Vagina (tissue), 2 donors: ENCODE results near the gene STAT4. TPM values are rescaled to one million over a fixed set of nuclear protein-coding genes. Genes with fewer than 3 reads are reported as not detected.

Experiments
- DNase-seq, 2 donors: peaks; one replicate each; pipeline ENCODE4 v3.0.0-alpha.2; 2017; ENCODE audit errors: extremely low spot score in 2 of 2
- H3K27ac ChIP-seq: fragments of 200-600 bp; sonication (generic); one replicate; pipeline ENCODE4 v1.5.1; 2019
- H3K27me3 ChIP-seq: fragments of 200-600 bp; sonication (generic); one replicate; pipeline ENCODE4 v1.5.1; 2019
- H3K36me3 ChIP-seq, 2 donors: fragments of 200-600 bp; sonication (generic); one replicate each; pipeline ENCODE4 v1.5.1; 2017 to 2019
- H3K4me1 ChIP-seq: fragments of 200-600 bp; sonication (generic); one replicate; pipeline ENCODE4 v1.5.1; 2019
- H3K4me3 ChIP-seq, 2 donors: fragments of 200-600 bp; sonication (generic); 1 replicate in 1 of 2; 2 replicates in 1 of 2; pipeline ENCODE4 v1.5.1; 2016 to 2019
- H3K9me3 ChIP-seq: fragments of 200-600 bp; sonication (generic); one replicate; pipeline ENCODE4 v1.5.1; 2019
- POLR2A ChIP-seq, 2 donors: fragments of 450-650 bp; IDR thresholded peaks; one replicate each; pipeline ENCODE4 v1.6.1; 2017; ENCODE audit warnings: antibody characterized with exemption in 2 of 2, mild to moderate bottlenecking in 2 of 2, moderate library complexity in 2 of 2
- POLR2AphosphoS5 ChIP-seq, 2 donors: sonication (generic); formaldehyde crosslinking; IDR thresholded peaks; one replicate each; pipeline ENCODE4 v1.9.0; 2017; ENCODE audit warnings: antibody characterized with exemption in 2 of 2, mild to moderate bottlenecking in 2 of 2, low read depth in 1 of 2; ENCODE audit not compliant: insufficient read depth in 1 of 2
- intact Hi-C: fragments of 100-400 bp; cut with DNase I; formaldehyde crosslinking; loops from one replicate; pipeline ENCODE4 v1.15.1; 2023
- total RNA-seq: library from RNA; depleted of rRNA; stranded (reverse); fragments of >200 nt; gene quantifications from one replicate; pipeline ENCODE4 v1.2.3, GENCODE V29; 2016
- TF ChIP-seq, protein P1 (sequence below), 3 experiments: fragments of 450-650 bp in 2 of 3; fragments of 200-600 bp in 1 of 3; sonication (generic) in 1 of 3; IDR thresholded peaks; one replicate each; pipeline ENCODE4 v1.5.1; 2017 to 2019; ENCODE audit warnings: antibody characterized with exemption in 3 of 3, mild to moderate bottlenecking in 2 of 3, moderate library complexity in 2 of 3

Gene STAT4
- total RNA-seq, 1 donor from 2014 or later = 9.1 TPM

DNA sequence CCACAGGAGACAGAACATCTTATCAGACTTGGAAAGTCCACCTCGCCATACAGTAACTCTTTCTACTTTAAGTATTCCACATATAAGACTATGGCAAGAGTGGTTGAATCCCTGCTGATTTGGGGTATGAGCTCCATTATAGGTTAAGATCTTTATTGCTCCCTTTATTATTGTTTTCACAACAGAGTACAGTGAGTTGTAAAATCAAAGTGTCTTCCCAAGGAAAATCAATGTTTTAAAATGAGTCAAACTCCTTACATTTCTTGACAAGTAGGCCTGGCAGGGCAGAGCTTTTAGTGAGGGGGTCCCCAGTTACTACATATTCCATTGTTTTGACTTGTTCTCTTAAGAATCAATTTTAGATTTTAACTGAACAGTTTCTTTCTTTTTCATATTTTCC is 87.2 kb downstream of the STAT4 start:
- peaks cover 7% of the 10 kb centered on the region for H3K4me1 ChIP-seq
- H3K27ac ChIP-seq = no peak overlapping the region
- H3K4me3 ChIP-seq = no peak overlapping the region
- DNase-seq = no peak
- no peaks in the 10 kb centered on the region for H3K36me3 ChIP-seq
- H3K9me3 ChIP-seq = no peaks in the 10 kb centered on the region
- H3K27me3 ChIP-seq = no peaks in the 10 kb centered on the region
- intact Hi-C loops = no loop called here
- TF ChIP-seq, protein P1, sequence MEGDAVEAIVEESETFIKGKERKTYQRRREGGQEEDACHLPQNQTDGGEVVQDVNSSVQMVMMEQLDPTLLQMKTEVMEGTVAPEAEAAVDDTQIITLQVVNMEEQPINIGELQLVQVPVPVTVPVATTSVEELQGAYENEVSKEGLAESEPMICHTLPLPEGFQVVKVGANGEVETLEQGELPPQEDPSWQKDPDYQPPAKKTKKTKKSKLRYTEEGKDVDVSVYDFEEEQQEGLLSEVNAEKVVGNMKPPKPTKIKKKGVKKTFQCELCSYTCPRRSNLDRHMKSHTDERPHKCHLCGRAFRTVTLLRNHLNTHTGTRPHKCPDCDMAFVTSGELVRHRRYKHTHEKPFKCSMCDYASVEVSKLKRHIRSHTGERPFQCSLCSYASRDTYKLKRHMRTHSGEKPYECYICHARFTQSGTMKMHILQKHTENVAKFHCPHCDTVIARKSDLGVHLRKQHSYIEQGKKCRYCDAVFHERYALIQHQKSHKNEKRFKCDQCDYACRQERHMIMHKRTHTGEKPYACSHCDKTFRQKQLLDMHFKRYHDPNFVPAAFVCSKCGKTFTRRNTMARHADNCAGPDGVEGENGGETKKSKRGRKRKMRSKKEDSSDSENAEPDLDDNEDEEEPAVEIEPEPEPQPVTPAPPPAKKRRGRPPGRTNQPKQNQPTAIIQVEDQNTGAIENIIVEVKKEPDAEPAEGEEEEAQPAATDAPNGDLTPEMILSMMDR (IDR thresholded peaks at IDR 0.05) = no peak
- TF ChIP-seq POLR2A (IDR thresholded peaks at IDR 0.05) = no peak
- no peak for TF ChIP-seq POLR2AphosphoS5 (IDR thresholded peaks at IDR 0.05; ENCODE audit: insufficient read depth in 1 of 2, low read depth in 1 of 2)

DNA sequence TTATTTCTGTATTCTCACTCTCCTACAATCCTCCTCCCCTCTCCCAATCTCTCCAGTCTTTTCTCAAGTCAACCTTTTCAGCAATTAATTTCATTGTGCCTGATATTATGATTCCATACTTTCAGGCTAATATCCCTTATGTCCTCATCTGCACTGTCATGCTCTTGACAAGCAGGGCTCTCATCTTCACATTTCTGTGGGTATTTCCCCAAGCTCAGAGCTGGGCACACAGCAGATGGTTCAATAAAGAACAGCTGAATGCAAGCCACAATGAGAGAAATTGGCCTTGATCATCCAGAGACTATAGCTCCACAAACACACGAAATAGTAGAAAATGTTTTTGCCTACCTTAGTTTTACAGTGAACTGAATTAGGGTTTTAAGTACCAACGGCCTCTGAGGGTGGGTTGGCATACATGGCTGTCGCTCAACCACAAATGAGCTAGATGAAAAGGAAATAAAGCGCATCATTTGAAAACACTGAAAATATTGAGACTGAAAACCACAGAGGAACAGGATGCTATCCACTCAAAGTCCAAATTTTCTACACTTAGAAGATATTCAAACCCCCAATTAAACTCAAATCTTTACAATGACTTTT is 89.3 kb downstream of the STAT4 start:
- intact Hi-C loops = no loop called here
- TF ChIP-seq POLR2A (IDR thresholded peaks at IDR 0.05) (no peak), POLR2AphosphoS5 (IDR thresholded peaks at IDR 0.05; ENCODE audit: insufficient read depth in 1 of 2, low read depth in 1 of 2) (no peak)
- TF ChIP-seq, protein P1 (IDR thresholded peaks at IDR 0.05) = no peak
- no peak for DNase-seq
- Histone ChIP-seq H3K27ac (no peak overlapping the region), H3K9me3 (no peaks in the 10 kb centered on the region), H3K27me3 (no peaks in the 10 kb centered on the region), H3K4me1 (peaks cover 5% of the 10 kb centered on the region), H3K36me3 (no peaks in the 10 kb centered on the region), H3K4me3 (no peak overlapping the region)

DNA sequence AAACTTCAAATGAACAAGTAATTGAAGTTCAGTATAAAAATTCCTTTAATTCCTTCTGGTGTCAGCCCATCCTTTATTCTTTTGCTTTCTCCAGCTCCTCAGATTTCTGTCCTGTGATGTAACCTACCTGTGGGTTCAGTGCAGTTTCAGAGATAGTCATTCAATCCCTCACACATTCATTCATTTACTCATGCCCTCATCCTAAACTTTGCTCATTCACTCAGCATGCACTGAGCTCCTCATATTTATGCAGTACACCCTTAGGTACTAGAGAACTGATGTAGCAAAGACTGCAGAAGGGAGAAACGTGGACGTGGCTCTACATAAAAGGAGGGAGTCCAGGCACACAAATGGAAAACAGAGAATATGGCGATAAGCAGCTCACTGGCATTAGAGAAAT is 91.5 kb downstream of the STAT4 start:
- Histone ChIP-seq H3K27me3 (no peaks in the 10 kb centered on the region), H3K27ac (no peak overlapping the region), H3K9me3 (no peaks in the 10 kb centered on the region), H3K4me1 (no peaks in the 10 kb centered on the region), H3K36me3 (no peaks in the 10 kb centered on the region), H3K4me3 (no peak overlapping the region)
- no peak for DNase-seq
- intact Hi-C loops = no loop called here
- TF ChIP-seq POLR2AphosphoS5 (IDR thresholded peaks at IDR 0.05; ENCODE audit: insufficient read depth in 1 of 2, low read depth in 1 of 2) (no peak), POLR2A (IDR thresholded peaks at IDR 0.05) (no peak)
- TF ChIP-seq, protein P1 (IDR thresholded peaks at IDR 0.05) = no peak

DNA sequence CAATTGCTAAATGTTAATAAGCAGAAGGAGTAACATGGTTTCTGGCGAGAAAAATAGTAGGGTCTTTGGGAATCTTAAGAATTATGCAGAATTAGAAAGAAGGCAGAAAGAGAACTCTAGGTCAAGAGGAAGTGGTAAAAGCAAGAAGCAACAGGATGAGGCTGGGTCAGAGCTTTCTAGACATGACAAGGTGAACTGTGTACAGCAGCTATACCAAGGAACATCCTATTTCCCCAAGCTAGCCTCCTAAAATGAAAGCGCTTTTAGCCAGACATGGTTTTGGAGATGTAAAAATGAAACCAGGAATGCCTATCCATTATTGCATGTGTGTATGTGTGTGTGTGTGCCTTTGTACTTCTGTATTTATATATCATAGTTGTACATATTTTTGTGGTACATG is 94.6 kb downstream of the STAT4 start:
- H3K36me3 ChIP-seq = no peaks in the 10 kb centered on the region
- TF ChIP-seq POLR2A (IDR thresholded peaks at IDR 0.05) = no peak
- TF ChIP-seq POLR2AphosphoS5 (IDR thresholded peaks at IDR 0.05; ENCODE audit: insufficient read depth in 1 of 2, low read depth in 1 of 2) = no peak
- TF ChIP-seq, protein P1 (IDR thresholded peaks at IDR 0.05) = no peak
- H3K27me3 ChIP-seq = no peaks in the 10 kb centered on the region
- DNase-seq = no peak
- no peaks in the 10 kb centered on the region for H3K4me1 ChIP-seq
- H3K4me3 ChIP-seq = no peak overlapping the region
- H3K9me3 ChIP-seq = no peaks in the 10 kb centered on the region
- no peak overlapping the region for H3K27ac ChIP-seq
- intact Hi-C loops = no loop called here

DNA sequence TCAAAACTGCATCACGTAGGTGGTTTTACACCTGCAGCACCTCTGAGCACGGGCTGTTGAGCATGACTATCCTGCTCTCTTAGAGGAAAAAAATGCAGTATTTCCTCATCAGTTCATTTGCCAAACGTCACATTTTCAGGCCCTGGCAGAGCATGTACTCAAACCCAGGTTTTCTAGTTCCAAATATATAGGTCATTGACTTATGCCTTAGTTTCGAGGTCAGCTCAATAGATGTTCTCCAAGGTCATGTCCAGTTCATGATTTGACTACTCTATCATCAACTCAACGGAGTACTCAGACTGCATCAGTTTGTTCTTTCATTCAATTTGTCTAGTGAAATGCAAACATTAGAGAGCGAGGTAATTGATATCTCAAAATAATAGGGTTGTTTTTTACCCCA is 97.5 kb downstream of the STAT4 start:
- H3K4me1 ChIP-seq = no peaks in the 10 kb centered on the region
- H3K4me3 ChIP-seq = no peak overlapping the region
- no peaks in the 10 kb centered on the region for H3K36me3 ChIP-seq
- TF ChIP-seq, protein P1 (IDR thresholded peaks at IDR 0.05) = no peak
- TF ChIP-seq POLR2A (IDR thresholded peaks at IDR 0.05) = no peak
- no peak for TF ChIP-seq POLR2AphosphoS5 (IDR thresholded peaks at IDR 0.05; ENCODE audit: insufficient read depth in 1 of 2, low read depth in 1 of 2)
- H3K27ac ChIP-seq = no peak overlapping the region
- no peaks in the 10 kb centered on the region for H3K27me3 ChIP-seq
- intact Hi-C loops = no loop called here
- H3K9me3 ChIP-seq = no peaks in the 10 kb centered on the region
- no peak for DNase-seq
